Left lung (tissue), 10 donors: ENCODE measurements around the gene R3HDM2. TPM values are rescaled to one million over a fixed set of nuclear protein-coding genes. Genes with fewer than 3 reads are reported as not detected.
A peak's percentile ranks its signal among the peaks of the same experiment; 100 is the strongest.

Source experiments
- ATAC-seq: fragments of 200-7000 bp; cut with Tn5 transposase; one replicate; pipeline ENCODE4 v1.9.1; 2020; ENCODE audit warnings: moderate library complexity
- DNase-seq, 4 donors: peaks; one replicate each; pipeline ENCODE4 v3.0.0-alpha.2; 2013 to 2020
- H3K27ac ChIP-seq, 2 donors: fragments of 200-600 bp; sonication (generic) in 1 of 2; one replicate each; pipeline versions ENCODE4 v1.5.0 to v1.8.0; 2020 to 2021
- H3K27me3 ChIP-seq, 2 donors: fragments of 200-600 bp; sonication (generic) in 1 of 2; one replicate each; pipeline versions ENCODE4 v1.5.0 to v1.8.0; 2020 to 2021
- H3K36me3 ChIP-seq, 2 donors: fragments of 200-600 bp; sonication (generic) in 1 of 2; one replicate each; pipeline versions ENCODE4 v1.5.0 to v1.8.0; 2020 to 2021
- H3K4me1 ChIP-seq, 2 donors: fragments of 200-600 bp; one replicate each; pipeline ENCODE4 v1.8.0; 2021
- H3K4me3 ChIP-seq, 2 donors: fragments of 200-600 bp; sonication (generic) in 1 of 2; one replicate each; pipeline versions ENCODE4 v1.5.0 to v1.8.0; 2020 to 2021; ENCODE audit warnings: mild to moderate bottlenecking in 1 of 2
- H3K9me3 ChIP-seq, 2 donors: fragments of 200-600 bp; sonication (generic) in 1 of 2; one replicate each; pipeline versions ENCODE4 v1.5.0 to v1.8.0; 2020 to 2021
- CTCF ChIP-seq, 2 donors: fragments of 200-600 bp; sonication (generic) in 1 of 2; IDR thresholded peaks; one replicate each; pipeline versions ENCODE4 v1.5.0 to v1.8.0; 2021; ENCODE audit warnings: antibody characterized with exemption in 2 of 2
- intact Hi-C, 2 donors: fragments of 100-400 bp; cut with DNase I; formaldehyde crosslinking; loops; one replicate each; pipeline versions ENCODE4 v1.11.2 to v1.14.2; 2022
- polyA plus RNA-seq, 6 donors: library from polyadenylated mRNA; unstranded; fragments of 120-200 nt; gene quantifications; one replicate each; pipeline ENCODE4 v1.2.1, GENCODE V29; 2013; ENCODE audit not compliant: insufficient read length in 6 of 6
- total RNA-seq, 2 donors: library from RNA; stranded (reverse); fragmentation: NEBNext Ultra II Directional; extraction: Animal tissue kit (Norgen Biotek cat#: 25700); gene quantifications; one replicate each; pipeline ENCODE4 v1.2.1, GENCODE V29; 2021
- donor health status: DM: no; HTN: yes; CAD: no.
- donor health status: DM: no; HTN: no; CAD: no.

The R3HDM2 gene
- total and polyA plus RNA-seq, 8 donors, result 52.4 to 92.3 (median 79.8) TPM

- TF ChIP-seq CTCF (IDR thresholded peaks at IDR 0.05), result peak; percentile 37 to 39
- no peaks in the 10 kb centered on the region for H3K36me3 ChIP-seq
- peaks cover 3 to 36% of the 10 kb centered on the region in 2 donors for H3K27me3 ChIP-seq
- H3K27ac ChIP-seq, result no peak overlapping the region
- DNase-seq, result no peak
- no peaks in the 10 kb centered on the region for H3K9me3 ChIP-seq
- peaks cover 6 to 25% of the 10 kb centered on the region in 2 donors for H3K4me1 ChIP-seq
- intact Hi-C loops, result loop anchor here in 1 of 2 donors (10.0 kb wide), 1 partner anchor 191 kb away; no protein-coding TSS in a partner anchor
- no peak overlapping the region for H3K4me3 ChIP-seq
- no peak for ATAC-seq
Observed at GRCh38 chr12:57456145-57456700, 25.4 kb upstream of the R3HDM2 start.

- Histone ChIP-seq H3K9me3 (no peaks in the 10 kb centered on the region), H3K4me3 (no peak overlapping the region), H3K36me3 (no peaks in the 10 kb centered on the region), H3K27me3 (peaks cover 0 to 30% of the 10 kb centered on the region in 2 donors), H3K27ac (no peak overlapping the region), H3K4me1 (peaks cover 6 to 18% of the 10 kb centered on the region in 2 donors)
- ATAC-seq, result no peak
- DNase-seq, result no peak
- no peak for TF ChIP-seq CTCF (IDR thresholded peaks at IDR 0.05)
- intact Hi-C loops, result loop anchor here in 1 of 2 donors (10.0 kb wide), 1 partner anchor 191 kb away; no protein-coding TSS in a partner anchor
Observed at GRCh38 chr12:57455374-57456144, 24.7 kb upstream of the R3HDM2 start.

GRCh38 chr12:57454566-57455373, 23.9 kb upstream of the R3HDM2 start, which contains the start of gene INHBE:
Gene INHBE (plus strand): TSS chr12:57455307. CDS start chr12:57455537, 230 bp downstream.
- Histone ChIP-seq H3K36me3 (no peaks in the 10 kb centered on the region), H3K27ac (no peak within 1 kb of the TSS), H3K4me3 (no peak within 1 kb of the TSS), H3K27me3 (peaks cover 0 to 22% of the 10 kb centered on the region in 2 donors), H3K9me3 (no peaks in the 10 kb centered on the region), H3K4me1 (peaks cover 6 to 10% of the 10 kb centered on the region in 2 donors)
- TF ChIP-seq CTCF (IDR thresholded peaks at IDR 0.05), result no peak
- DNase-seq (no peak), ATAC-seq (no peak)
- intact Hi-C loops, result loop anchor here in 1 of 2 donors (5.0 to 10.0 kb wide), 2 partner anchors 147 to 190 kb away; no protein-coding TSS in a partner anchor

- intact Hi-C loops, result loop anchor here in 1 of 2 donors (5.0 to 10.0 kb wide), 2 partner anchors 147 to 189 kb away; no protein-coding TSS in a partner anchor
- no peak for DNase-seq
- H3K4me1 ChIP-seq, result peaks cover 6 to 9% of the 10 kb centered on the region in 2 donors
- no peak overlapping the region for H3K27ac ChIP-seq
- H3K4me3 ChIP-seq, result no peak overlapping the region
- no peak for TF ChIP-seq CTCF (IDR thresholded peaks at IDR 0.05)
- ATAC-seq, result no peak
- H3K27me3 ChIP-seq, result peaks cover 0 to 19% of the 10 kb centered on the region in 2 donors
- no peaks in the 10 kb centered on the region for H3K9me3 ChIP-seq
- no peaks in the 10 kb centered on the region for H3K36me3 ChIP-seq
Observed at GRCh38 chr12:57454213-57454565, 23.3 kb upstream of the R3HDM2 start.
